GM23338 (cell line): ENCODE data around the gene HFE. TPM values are rescaled to one million over a fixed set of nuclear protein-coding genes. Genes with fewer than 3 reads are reported as not detected.

Experiments used
- ATAC-seq: fragments of 200-7000 bp; cut with Tn5 transposase; 3 replicates; pipeline ENCODE4 v1.9.1; 2020
- DNase-seq: peaks from one replicate; pipeline ENCODE4 v3.0.0-alpha.2; 2015; ENCODE audit warnings: low spot score
- H2AFZ ChIP-seq: fragments of 200-600 bp; sonication (generic); 2 replicates; pipeline ENCODE4 v1.8.0; 2016; ENCODE audit warnings: antibody characterized with exemption, mild to moderate bottlenecking, moderate library complexity
- H3F3A ChIP-seq: fragments of 200-600 bp; sonication (generic); replicated peaks from 2 replicates; pipeline ENCODE4 v1.8.0; 2017; ENCODE audit warnings: antibody characterized with exemption, mixed run types, low read depth
- H3K27ac ChIP-seq: fragments of 200-600 bp; sonication (generic); 2 replicates; pipeline ENCODE4 v1.6.1; 2016; ENCODE audit warnings: low read depth
- H3K27me3 ChIP-seq: fragments of 200-600 bp; sonication (generic); 2 replicates; pipeline ENCODE4 v1.8.0; 2016; ENCODE audit warnings: mild to moderate bottlenecking, mixed run types, moderate library complexity; ENCODE audit not compliant: insufficient read depth
- H3K36me3 ChIP-seq: fragments of 200-600 bp; sonication (generic); 2 replicates; pipeline ENCODE4 v1.8.0; 2016; ENCODE audit warnings: mild to moderate bottlenecking; ENCODE audit not compliant: insufficient read depth
- H3K4me1 ChIP-seq: fragments of 200-600 bp; sonication (generic); 2 replicates; pipeline ENCODE4 v1.8.0; 2016; ENCODE audit warnings: mild to moderate bottlenecking, moderate library complexity; ENCODE audit not compliant: insufficient read depth
- H3K4me2 ChIP-seq: fragments of 200-600 bp; sonication (generic); 2 replicates; pipeline ENCODE4 v1.7.1; 2017; ENCODE audit warnings: mixed run types
- H3K4me3 ChIP-seq: fragments of 200-600 bp; sonication (generic); 2 replicates; pipeline ENCODE4 v1.6.1; 2016; ENCODE audit warnings: mixed run types
- H3K79me2 ChIP-seq: fragments of 200-600 bp; sonication (generic); replicated peaks from 2 replicates; pipeline ENCODE4 v1.8.0; 2017; ENCODE audit warnings: mild to moderate bottlenecking; ENCODE audit not compliant: insufficient read depth
- H3K9me2 ChIP-seq: fragments of 200-600 bp; sonication (generic); 2 replicates; pipeline ENCODE4 v1.8.0; 2017; ENCODE audit not compliant: insufficient read depth
- H4K20me1 ChIP-seq: fragments of 200-600 bp; sonication (generic); replicated peaks from 2 replicates; pipeline ENCODE4 v1.8.0; 2017; ENCODE audit warnings: mild to moderate bottlenecking; ENCODE audit not compliant: insufficient read depth
- H3K27ac Mint-ChIP-seq: 2 replicates; pipeline ENCODE4 v1.8.0; 2020; ENCODE audit warnings: inconsistent platforms, mild to moderate bottlenecking, moderate library complexity, mixed read lengths
- H3K27me3 Mint-ChIP-seq: 3 replicates; pipeline ENCODE4 v1.8.0; 2022; ENCODE audit warnings: low read depth, mild to moderate bottlenecking, moderate library complexity, mixed read lengths, inconsistent platforms; ENCODE audit not compliant: insufficient read depth, poor library complexity
- H3K36me3 Mint-ChIP-seq: 3 replicates; pipeline ENCODE4 v1.8.0; 2021; ENCODE audit warnings: low read depth, mild to moderate bottlenecking, inconsistent platforms, moderate library complexity, mixed read lengths
- H3K4me1 Mint-ChIP-seq: 3 replicates; pipeline ENCODE4 v1.8.0; 2020; ENCODE audit warnings: mild to moderate bottlenecking, inconsistent platforms, mixed read lengths
- H3K4me3 Mint-ChIP-seq: 3 replicates; pipeline ENCODE4 v1.8.0; 2021; ENCODE audit warnings: moderate library complexity, mild to moderate bottlenecking, inconsistent platforms, mixed read lengths
- H3K9me3 Mint-ChIP-seq: 3 replicates; pipeline ENCODE4 v1.8.0; 2020; ENCODE audit warnings: moderate library complexity, mild to moderate bottlenecking, inconsistent platforms, mixed read lengths
- CREB1 ChIP-seq: fragments of 250-450 bp; sonication (Bioruptor Pico); IDR thresholded peaks from 2 replicates; pipeline ENCODE4 v1.5.0; 2020; ENCODE audit warnings: low read depth, mild to moderate bottlenecking, moderate library complexity
- ETS1 ChIP-seq: IDR thresholded peaks from 2 replicates; pipeline ENCODE4 v1.6.1; 2016; ENCODE audit warnings: antibody characterized with exemption
- EZH2 ChIP-seq: fragments of 200-600 bp; sonication (generic); IDR thresholded peaks from one replicate; pipeline ENCODE4 v1.8.0; 2017; ENCODE audit warnings: antibody characterized with exemption, mild to moderate bottlenecking, low read depth; ENCODE audit not compliant: unreplicated experiment
- NANOG ChIP-seq: IDR thresholded peaks from 2 replicates; pipeline ENCODE4 v1.6.1; 2016; ENCODE audit warnings: antibody characterized with exemption, borderline replicate concordance
- STAT1 ChIP-seq: IDR thresholded peaks from one replicate; pipeline ENCODE4 v1.6.1; 2016; ENCODE audit warnings: antibody characterized with exemption; ENCODE audit not compliant: unreplicated experiment
- ZNF114 ChIP-seq: fragments of 250-450 bp; sonication (Bioruptor Pico); IDR thresholded peaks from 2 replicates; pipeline ENCODE4 v1.5.0; 2020; ENCODE audit warnings: mild to moderate bottlenecking, moderate library complexity
- ZNF331 ChIP-seq: fragments of 250-450 bp; sonication (Bioruptor Pico); IDR thresholded peaks from 2 replicates; pipeline ENCODE4 v1.5.0; 2020; ENCODE audit warnings: low read depth, mild to moderate bottlenecking, moderate library complexity
- ZNF462 ChIP-seq: fragments of 250-450 bp; sonication (Bioruptor Pico); IDR thresholded peaks from 2 replicates; pipeline ENCODE4 v1.5.0; 2020; ENCODE audit warnings: mild to moderate bottlenecking, moderate library complexity
- polyA plus RNA-seq: library from polyadenylated mRNA; unstranded; fragments of >200 nt; fragmentation: Nextera tagmentation; extraction: Ambion mirVana; gene quantifications from 2 replicates; pipeline ENCODE4 v1.2.1, GENCODE V29; 2016
- total RNA-seq: library from RNA; depleted of rRNA; stranded (reverse); fragments of >200 nt; shearing (Covaris generic); gene quantifications from 2 replicates; pipeline ENCODE4 v1.2.3, GENCODE V29; 2014

The HFE gene
- total and polyA plus RNA-seq, 2 experiments from 2014 or later, result 0.53 to 0.63 TPM

GRCh38 chr6:26136321-26136720 lies 49.1 kb downstream of the HFE start:
- no peak overlapping the region for H3K27ac Mint-ChIP-seq
- Histone ChIP-seq H4K20me1 (peaks cover 7% of the 10 kb centered on the region), H3K79me2 (peaks cover 20% of the 10 kb centered on the region; the same call in 1 of the 2 replicates), H3F3A (no peaks in the 10 kb centered on the region), H2AFZ (no peak overlapping the region), H3K9me2 (no peaks in the 10 kb centered on the region), H3K27me3 (no peaks in the 10 kb centered on the region), H3K36me3 (0 out of 2 replicates have a peak, but pooled peaks cover 4% of the 10 kb centered on the region), H3K27ac (no peak overlapping the region), H3K4me3 (no peak overlapping the region), H3K4me1 (no peaks in the 10 kb centered on the region), H3K4me2 (no peak overlapping the region)
- H3K27me3 Mint-ChIP-seq, result peaks cover 5% of the 10 kb centered on the region
- DNase-seq, result no peak
- no peak overlapping the region for H3K4me3 Mint-ChIP-seq
- H3K36me3 Mint-ChIP-seq, result no peaks in the 10 kb centered on the region; the same call in 2 of the 3 replicates
- peaks cover 7% of the 10 kb centered on the region for H3K4me1 Mint-ChIP-seq
- H3K9me3 Mint-ChIP-seq, result no peaks in the 10 kb centered on the region
- TF ChIP-seq ZNF331 (CRISPR knock-in tag) (no peak), ETS1 (no peak), STAT1 (no peak), CREB1 (CRISPR knock-in tag) (no peak), ZNF462 (no peak), NANOG (no peak), ZNF114 (CRISPR knock-in tag) (no peak), EZH2 (no peak)
- ATAC-seq, result no peak
